SW480 (cell line): ENCODE measurements around the gene NOP53.
"Not testable (repeated sequence)": the region's sequence is repeated elsewhere in the genome, so short reads cannot be mapped to it uniquely, and the experiment has no call there.

Source experiments
- DNase-seq: peaks from one replicate; pipeline ENCODE4 v3.0.0-alpha.2; 2016; ENCODE audit warnings: low spot score

NOP53 gene

GRCh38 chr19:47777245-47778048 is 32.1 kb downstream of the NOP53 start:
- not testable (repeated sequence) for DNase-seq

GRCh38 chr19:47778049-47778953 is 33.0 kb downstream of the NOP53 start, which contains the start of gene SELENOW:
Gene SELENOW, plus strand, starts transcription at chr19:47778703. Its CDS starts 83 bp downstream, at chr19:47778786.
- DNase-seq: peak; percentile 88

- no peak for DNase-seq
Observed at GRCh38 chr19:47778954-47779351, 33.6 kb downstream of the NOP53 start.

GRCh38 chr19:47779524-47780214 is 34.3 kb downstream of the NOP53 start:
- DNase-seq: no peak

GRCh38 chr19:47780215-47780551 is 34.8 kb downstream of the NOP53 start:
- DNase-seq: no peak

GRCh38 chr19:47781590-47782262 is 36.4 kb downstream of the NOP53 start:
- no peak for DNase-seq

GRCh38 chr19:47786566-47786965 is 41.2 kb downstream of the NOP53 start:
- DNase-seq: no peak

- DNase-seq: not testable (repeated sequence)
Observed at GRCh38 chr19:47787307-47787706, 42.0 kb downstream of the NOP53 start.

- DNase-seq: not testable (repeated sequence)
Observed at GRCh38 chr19:47789811-47790210, 44.5 kb downstream of the NOP53 start.

GRCh38 chr19:47790398-47790814 is 45.1 kb downstream of the NOP53 start:
- peak; percentile 77 for DNase-seq

- no peak for DNase-seq
Observed at GRCh38 chr19:47792616-47793015, 47.3 kb downstream of the NOP53 start.

- no peak for DNase-seq
Observed at GRCh38 chr19:47794526-47794925, 49.2 kb downstream of the NOP53 start.

GRCh38 chr19:47796785-47797184 is 51.4 kb downstream of the NOP53 start:
- DNase-seq: no peak

- no peak for DNase-seq
Observed at GRCh38 chr19:47797996-47798903, 52.9 kb downstream of the NOP53 start.

- DNase-seq: no peak
Observed at GRCh38 chr19:47798904-47799266, 53.5 kb downstream of the NOP53 start.

GRCh38 chr19:47801270-47801669 is 55.9 kb downstream of the NOP53 start:
- DNase-seq: no peak

GRCh38 chr19:47802521-47803043 is 57.2 kb downstream of the NOP53 start:
- no peak for DNase-seq

- DNase-seq: not testable (repeated sequence)
Observed at GRCh38 chr19:47803148-47803547, 57.8 kb downstream of the NOP53 start.

GRCh38 chr19:47803671-47804070 is 58.3 kb downstream of the NOP53 start:
- DNase-seq: not testable (repeated sequence)

GRCh38 chr19:47804451-47804850 is 59.1 kb downstream of the NOP53 start, which contains the start of gene TPRX1:
Gene TPRX1, minus strand, starts transcription at chr19:47804551. Its CDS starts 12 bp downstream, at chr19:47804539.
- DNase-seq: not testable (repeated sequence)
